ENCODE data around the gene MUTYH.
"Not testable (repeated sequence)": the region's sequence is repeated elsewhere in the genome, so short reads cannot be mapped to it uniquely, and the experiment has no call there.

The MUTYH gene

GRCh38 chr1:45339789-45340558 is at the start of gene MUTYH, which contains the start of gene TOE1:
Gene MUTYH, minus strand, starts transcription at chr1:45340440. Its CDS starts 5,935 bp downstream, at chr1:45334505.
Gene TOE1, plus strand, starts transcription at chr1:45340170. Its CDS starts 83 bp downstream, at chr1:45340253.
- Mint-ChIP-seq H3K27ac (peak within 1 kb of the TSS; percentile 95 to 99 (median 98)), H3K27me3 (ENCODE audit: low read depth) (no peaks in the 10 kb centered on the region), H3K4me3 (peak within 1 kb of the TSS; percentile 92 to 98 (median 98)), H3K4me1 (peaks cover 28% of the 10 kb centered on the region), H3K9me3 (no peaks in the 10 kb centered on the region), H3K36me3 (ENCODE audit: low read depth) (peaks cover 28% of the 10 kb centered on the region)
- TF ChIP-seq CTCF (IDR thresholded peaks at IDR 0.05; ENCODE audit: unreplicated experiment in 3 of 3) = no peak

GRCh38 chr1:45386219-45386618 is 46.0 kb upstream of the MUTYH start:
- Mint-ChIP-seq H3K4me1 (no peaks in the 10 kb centered on the region), H3K4me3 (no peak overlapping the region), H3K9me3 (no peaks in the 10 kb centered on the region), H3K27ac (no peak overlapping the region), H3K36me3 (ENCODE audit: low read depth) (no peaks in the 10 kb centered on the region), H3K27me3 (ENCODE audit: low read depth) (peaks cover 3% of the 10 kb centered on the region)
- no peak for TF ChIP-seq CTCF (IDR thresholded peaks at IDR 0.05; ENCODE audit: unreplicated experiment in 3 of 3)

GRCh38 chr1:45385302-45385701 is 45.1 kb upstream of the MUTYH start:
- Mint-ChIP-seq H3K4me3 (no peak overlapping the region), H3K9me3 (no peaks in the 10 kb centered on the region), H3K27ac (no peak overlapping the region), H3K36me3 (ENCODE audit: low read depth) (no peaks in the 10 kb centered on the region), H3K27me3 (ENCODE audit: low read depth) (peaks cover 3% of the 10 kb centered on the region), H3K4me1 (no peaks in the 10 kb centered on the region)
- TF ChIP-seq CTCF (IDR thresholded peaks at IDR 0.05; ENCODE audit: unreplicated experiment in 3 of 3) = no peak

- not testable (repeated sequence) for H3K27ac Mint-ChIP-seq; H3K36me3 Mint-ChIP-seq (ENCODE audit: low read depth); H3K9me3 Mint-ChIP-seq; H3K4me1 Mint-ChIP-seq; H3K4me3 Mint-ChIP-seq; H3K27me3 Mint-ChIP-seq (ENCODE audit: low read depth)
These were observed 44.0 kb upstream of the MUTYH start for GRCh38 chr1:45384213-45384612.

GRCh38 chr1:45383191-45383590 is 43.0 kb upstream of the MUTYH start:
- TF ChIP-seq CTCF (IDR thresholded peaks at IDR 0.05; ENCODE audit: unreplicated experiment in 3 of 3) = no peak
- H3K4me3 Mint-ChIP-seq = no peak overlapping the region

GRCh38 chr1:45381243-45381642 is 41.0 kb upstream of the MUTYH start:
- Mint-ChIP-seq H3K36me3 (ENCODE audit: low read depth) (no peaks in the 10 kb centered on the region), H3K4me1 (no peaks in the 10 kb centered on the region), H3K27me3 (ENCODE audit: low read depth) (no peaks in the 10 kb centered on the region), H3K27ac (no peak overlapping the region), H3K4me3 (no peak overlapping the region), H3K9me3 (no peaks in the 10 kb centered on the region)
- TF ChIP-seq CTCF (IDR thresholded peaks at IDR 0.05; ENCODE audit: unreplicated experiment in 3 of 3) = no peak

More at GRCh38 chr1:45383191-45383590, 43.0 kb upstream of the MUTYH start:
- no peaks in the 10 kb centered on the region for H3K36me3 Mint-ChIP-seq (ENCODE audit: low read depth)
- H3K4me1 Mint-ChIP-seq = no peaks in the 10 kb centered on the region
- H3K9me3 Mint-ChIP-seq = no peaks in the 10 kb centered on the region
- H3K27ac Mint-ChIP-seq = no peak overlapping the region
- H3K27me3 Mint-ChIP-seq (ENCODE audit: low read depth) = peaks cover 3% of the 10 kb centered on the region
